Activated T-helper 1 cell treated with Interleukin-2 at 50 U/mL for 16 hours (primary cell): ENCODE data around the gene ERBB2.
"Not testable (repeated sequence)": the region's sequence is repeated elsewhere in the genome, so short reads cannot be mapped to it uniquely, and the experiment has no call there.

Source experiments
- DNase-seq: peaks from one replicate; pipeline ENCODE4 v3.0.0-alpha.2; 2020; ENCODE audit warnings: low read depth

ERBB2 gene

GRCh38 chr17:39745335-39746144 is 45.7 kb downstream of the ERBB2 start:
- DNase-seq, result no peak

- DNase-seq, result no peak
Observed at GRCh38 chr17:39746145-39746461, 46.2 kb downstream of the ERBB2 start.

- no peak for DNase-seq
Observed at GRCh38 chr17:39747745-39748144, 47.9 kb downstream of the ERBB2 start.

DNA sequence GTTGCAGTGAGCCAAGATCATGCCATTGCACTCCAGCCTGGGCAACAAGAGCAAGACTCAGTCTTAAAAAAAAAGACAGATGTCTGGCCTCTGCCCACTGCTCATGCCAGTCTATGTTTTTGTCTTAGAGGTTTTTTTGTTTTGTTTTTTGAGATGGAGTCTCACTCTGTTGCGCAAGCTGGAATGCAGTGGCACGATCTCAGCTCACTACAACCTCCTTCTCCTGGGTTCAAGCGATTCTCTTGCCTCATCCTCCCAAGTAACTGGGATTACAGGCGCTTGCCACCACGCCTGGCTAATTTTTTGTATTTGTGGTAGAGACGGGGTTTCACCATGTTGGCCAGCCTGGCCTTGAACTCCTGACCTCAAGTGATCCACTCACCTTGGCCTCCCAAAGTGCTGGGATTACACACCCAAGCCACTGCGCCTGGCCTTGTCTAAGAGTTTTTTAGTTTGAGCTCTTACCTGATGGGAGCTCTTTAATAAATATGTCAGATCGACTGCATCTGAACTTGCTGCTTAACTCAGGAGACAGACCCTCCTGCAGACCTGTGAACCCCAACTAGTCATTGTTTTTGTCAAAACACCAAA is 48.7 kb downstream of the ERBB2 start:
- DNase-seq, result not testable (repeated sequence)

- no peak for DNase-seq
Observed at GRCh38 chr17:39750131-39751015, 50.5 kb downstream of the ERBB2 start.

GRCh38 chr17:39751016-39751543 is 51.2 kb downstream of the ERBB2 start:
- no peak for DNase-seq

DNA sequence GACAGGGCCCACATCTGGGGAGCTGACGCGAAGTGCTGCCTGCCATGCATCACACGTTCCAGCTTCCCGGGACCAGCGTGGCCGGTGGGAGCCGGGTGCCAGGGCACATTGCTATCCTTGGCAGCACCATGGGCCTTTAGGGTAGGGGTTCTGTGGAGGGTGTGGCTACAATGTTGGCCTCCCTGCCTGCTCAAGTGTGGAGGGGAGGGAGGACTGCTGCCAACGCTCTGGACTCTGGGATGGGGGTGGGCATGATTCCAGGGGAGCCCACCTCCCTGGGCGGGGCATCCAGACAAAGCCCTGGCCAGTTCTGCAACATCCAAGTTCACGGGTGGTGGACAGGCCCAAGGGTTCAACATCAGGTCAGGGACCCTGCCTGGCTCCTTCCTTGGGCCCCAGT is 51.8 kb downstream of the ERBB2 start:
- DNase-seq, result no peak

GRCh38 chr17:39752241-39752881 is 52.5 kb downstream of the ERBB2 start:
- no peak for DNase-seq

DNA sequence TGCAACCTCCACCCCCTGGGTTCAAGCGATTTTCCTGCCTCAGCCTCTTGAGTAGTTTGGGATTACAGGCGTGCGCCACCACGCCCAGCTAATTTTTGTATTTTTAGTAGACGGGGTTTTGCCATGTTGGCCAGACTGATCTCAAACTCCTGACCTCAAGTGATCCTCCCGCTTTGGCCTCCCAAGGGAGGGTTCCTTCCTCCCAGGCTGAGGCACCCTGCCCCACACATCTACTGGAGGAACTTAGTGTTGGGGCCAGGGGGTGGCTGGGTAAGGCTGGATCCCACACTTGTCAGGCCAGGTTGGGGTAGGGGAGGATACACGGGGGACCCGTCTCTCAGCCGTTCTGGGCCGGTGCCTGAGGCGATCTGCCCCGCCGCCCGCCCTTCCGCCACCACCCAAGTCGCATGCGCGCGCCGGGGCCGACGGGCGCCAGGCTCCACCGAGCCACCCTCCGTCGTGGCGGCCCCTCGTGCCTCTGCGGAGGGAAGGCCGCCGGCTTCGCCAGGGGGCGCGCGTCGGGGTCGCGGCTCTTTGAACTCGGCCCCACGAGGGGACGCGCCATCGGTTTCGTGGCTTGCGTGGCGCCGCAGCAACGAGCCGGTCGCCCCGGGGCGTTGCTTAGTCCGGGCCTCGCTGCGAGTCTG is 53.8 kb downstream of the ERBB2 start:
- DNase-seq, result peak; percentile 63

GRCh38 chr17:39754161-39754957 is 54.5 kb downstream of the ERBB2 start:
- DNase-seq, result peak; percentile 97

DNA sequence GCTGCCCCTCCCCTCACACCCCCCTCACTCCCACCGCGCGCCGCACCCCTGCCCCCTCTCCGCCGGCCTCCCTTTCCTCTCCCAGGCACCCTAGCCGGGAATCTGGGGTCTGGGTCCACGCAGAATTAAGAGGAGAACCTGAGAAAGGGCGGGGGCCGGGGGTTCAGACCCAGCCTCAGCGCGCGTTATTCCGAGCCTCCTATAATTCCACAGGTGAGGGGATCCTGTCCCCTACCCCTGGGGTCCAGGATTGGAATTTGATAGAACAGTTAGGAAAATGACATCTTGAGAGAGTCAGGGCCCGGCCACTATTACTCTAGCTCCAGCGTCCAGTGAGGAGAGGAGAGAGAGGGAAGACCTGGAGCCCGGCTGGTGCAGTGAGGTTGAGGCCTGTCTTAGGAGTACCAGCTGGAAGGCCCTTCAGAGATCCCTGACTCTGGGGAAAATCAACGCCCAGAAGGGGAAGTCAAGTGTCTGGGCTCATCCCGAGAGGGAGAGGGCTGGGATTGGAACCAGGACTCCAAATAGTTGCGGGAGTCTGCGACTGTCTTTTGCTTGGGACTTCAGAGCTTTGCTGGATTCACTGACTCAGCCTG is 55.2 kb downstream of the ERBB2 start:
- DNase-seq, result no peak

- peak; percentile 38 for DNase-seq
Observed at GRCh38 chr17:39755554-39756379, 55.9 kb downstream of the ERBB2 start.

DNA sequence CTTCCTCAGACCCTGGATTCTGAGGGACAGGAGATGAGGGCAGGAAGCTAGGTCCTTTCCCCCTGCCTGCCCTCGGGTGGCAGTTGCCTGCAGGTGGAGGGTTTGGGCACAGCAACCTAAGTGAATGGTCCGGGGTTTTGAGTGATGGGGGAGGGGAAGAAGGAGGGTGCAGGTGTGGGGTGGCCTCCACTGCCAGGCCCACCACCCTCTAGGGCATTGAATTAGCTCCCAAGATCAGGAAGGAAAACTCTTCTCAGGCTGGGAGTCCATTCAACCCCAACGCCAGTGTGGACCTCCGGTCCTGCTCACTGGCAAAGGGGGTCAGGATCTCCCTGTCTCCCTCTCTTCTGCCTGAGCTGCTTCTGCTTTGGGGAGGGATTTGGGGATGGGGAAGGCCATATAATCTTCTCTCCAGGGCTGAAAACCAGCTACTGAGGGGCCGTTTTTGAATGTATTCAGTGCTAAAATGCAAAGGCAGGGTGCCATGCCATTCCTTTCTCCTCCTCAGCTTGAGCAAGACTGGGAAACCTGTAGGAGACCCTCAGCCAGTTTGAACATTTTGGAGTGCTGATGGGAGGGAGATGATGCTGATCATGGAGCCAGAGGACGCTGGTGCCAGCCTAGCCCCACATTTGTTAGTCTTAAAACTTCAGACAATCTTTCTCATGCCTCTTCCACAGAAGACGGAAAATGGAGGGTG is 56.7 kb downstream of the ERBB2 start:
- DNase-seq, result no peak

DNA sequence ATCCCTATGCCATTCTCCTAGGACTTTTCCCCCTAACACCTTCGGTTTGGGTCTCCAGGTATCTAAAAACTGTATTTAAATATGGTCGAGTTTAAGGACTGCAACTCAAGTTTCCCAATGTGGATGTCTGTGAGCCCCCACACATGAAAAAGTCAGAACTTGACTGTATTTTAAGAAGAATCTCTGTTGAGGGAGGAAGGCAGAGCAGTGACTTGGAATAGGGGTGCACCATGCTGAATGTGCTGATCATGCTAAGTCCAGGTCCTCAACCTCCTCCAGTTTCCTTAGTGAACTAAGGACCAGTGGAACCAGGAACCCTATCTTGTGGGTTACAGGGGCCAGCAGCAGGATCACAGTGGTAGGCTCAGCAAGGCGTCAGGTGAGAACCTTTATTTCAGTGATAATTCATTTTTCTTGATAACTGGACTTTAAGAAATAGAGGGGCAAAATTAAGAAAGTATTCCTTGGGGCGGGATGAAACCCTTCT is 57.4 kb downstream of the ERBB2 start:
- DNase-seq, result no peak

DNA sequence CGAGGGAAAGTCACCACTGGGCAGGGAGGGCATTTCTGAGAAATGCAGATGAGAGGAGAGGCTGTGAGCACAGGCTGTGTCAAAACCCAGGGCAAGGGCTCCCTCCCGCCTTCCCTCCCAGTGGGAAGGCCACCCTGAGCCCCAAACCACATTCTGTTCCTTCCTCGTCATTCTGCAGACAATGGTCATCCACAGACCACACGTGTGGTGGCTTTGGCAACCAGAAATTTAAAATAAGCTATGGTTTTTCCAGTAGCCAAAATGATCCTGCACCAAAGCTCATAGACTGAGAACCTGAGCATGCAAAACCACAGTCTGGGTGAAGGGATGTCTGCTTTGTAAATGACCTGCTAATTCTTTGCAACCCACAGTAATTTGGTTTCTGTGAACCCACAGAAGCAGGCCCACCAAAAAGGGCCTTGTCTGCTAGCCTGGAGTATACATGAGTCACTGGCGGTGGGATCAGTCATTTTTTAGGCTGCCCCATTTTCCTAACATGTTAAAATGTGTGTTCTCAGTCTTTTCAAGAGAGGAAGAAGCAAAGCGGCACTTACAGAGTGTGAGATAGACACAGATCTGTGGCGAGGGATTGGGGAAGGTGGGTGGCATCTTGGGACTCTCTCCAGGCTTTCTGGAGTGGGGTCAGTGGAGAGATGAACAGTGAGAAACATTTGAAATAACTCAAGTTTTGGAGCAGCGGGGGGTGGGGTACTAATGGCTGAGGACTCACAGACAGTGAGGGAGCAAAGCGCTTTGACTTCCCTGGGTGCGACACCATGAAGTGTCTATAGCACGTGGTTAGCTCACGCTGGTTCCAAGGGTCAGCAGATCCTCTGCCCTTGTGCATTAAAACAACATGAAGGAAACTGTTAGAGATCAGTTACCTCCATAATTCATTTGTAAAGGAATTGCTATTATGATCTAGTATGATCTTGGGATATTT is 58.3 kb downstream of the ERBB2 start:
- peak; percentile 33 for DNase-seq

DNA sequence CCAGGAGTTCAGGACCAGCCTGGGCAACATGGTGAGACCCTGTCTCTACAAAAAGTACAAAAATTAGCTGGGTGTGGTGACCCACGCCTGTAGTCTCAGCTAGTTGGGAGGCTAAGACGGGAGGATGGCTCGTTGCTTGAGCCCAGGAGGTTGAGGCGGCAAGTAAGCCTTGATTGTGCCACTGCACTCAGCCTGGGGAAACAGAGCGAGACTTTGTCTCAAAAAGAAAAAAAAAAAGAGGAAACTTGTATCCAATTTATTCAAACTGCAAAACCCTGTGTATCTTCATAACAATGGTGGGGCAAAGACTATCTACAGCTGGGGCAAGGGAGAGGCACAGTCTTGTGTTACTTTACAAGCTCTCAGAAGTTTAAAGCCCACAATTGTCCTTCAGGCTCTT is 59.3 kb downstream of the ERBB2 start:
- no peak for DNase-seq

- DNase-seq, result no peak
Observed at GRCh38 chr17:39761861-39762496, 62.1 kb downstream of the ERBB2 start.
